GM20431 (cell line): Measurements from ENCODE around the gene LRP4.

Experiments used
- in situ Hi-C: fragments of 300-500 bp; cut with MseI, MboI; formaldehyde crosslinking; loops from one replicate; pipeline ENCODE4 v1.15.0; 2020; ENCODE audit warnings: low sequenced_read_pairs; ENCODE audit not compliant: unreplicated experiment

LRP4 gene

DNA sequence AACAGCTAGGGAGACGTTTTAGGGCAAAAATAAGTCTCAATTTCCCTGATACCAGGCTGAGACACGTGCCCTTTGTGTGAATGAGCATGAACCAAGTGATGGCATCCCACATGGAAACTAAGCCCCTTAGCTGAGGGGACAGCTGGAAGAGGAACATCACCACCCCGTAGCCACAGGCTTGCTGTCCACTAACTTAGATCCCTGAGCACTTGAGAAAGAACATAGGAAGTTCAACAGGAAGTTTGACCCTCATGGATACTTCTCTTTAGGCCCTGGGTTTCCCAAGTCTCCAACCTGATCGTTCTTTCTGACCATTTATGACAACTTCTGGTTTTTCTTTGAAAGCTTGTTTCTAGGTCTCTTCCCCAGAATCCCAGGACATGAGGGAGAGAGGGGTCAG, 60.7 kb downstream of the LRP4 start:
- in situ Hi-C loops: no loop called here

DNA sequence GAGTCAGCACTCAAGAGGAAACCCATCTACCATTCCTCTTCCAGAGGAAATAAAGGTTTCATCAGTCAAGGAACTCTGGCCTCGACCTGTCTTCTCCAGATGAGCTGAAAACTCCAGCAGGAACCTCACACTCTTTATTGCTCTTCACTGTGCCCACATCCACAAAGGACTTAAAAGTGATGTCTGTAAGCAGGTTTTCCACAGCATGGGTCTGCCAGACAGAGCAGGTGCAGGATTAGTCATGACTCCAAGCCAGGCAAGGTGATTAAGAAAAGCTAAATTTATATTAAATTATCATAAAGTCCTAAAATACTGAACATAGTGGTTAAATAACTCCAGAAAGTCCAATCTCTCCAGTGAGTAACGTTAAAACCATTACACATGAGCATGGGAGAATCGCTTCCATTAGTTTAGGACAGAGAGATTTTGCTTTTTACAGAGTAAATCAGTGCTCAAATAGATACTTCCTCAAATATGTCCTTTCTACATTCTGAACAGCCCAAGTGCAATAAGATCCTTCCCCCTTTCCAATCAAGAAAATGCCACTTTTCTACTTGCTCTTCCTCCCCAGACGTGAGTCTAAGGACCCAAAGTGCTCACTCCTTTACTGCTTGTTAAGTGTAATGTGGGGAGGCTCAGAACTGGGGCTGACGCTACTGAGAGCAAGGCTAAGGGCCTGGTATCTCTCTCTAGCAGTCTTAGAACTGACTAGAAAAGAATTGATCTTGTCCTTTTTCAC, 61.6 kb downstream of the LRP4 start:
- in situ Hi-C loops: no loop called here

GRCh38 chr11:46855863-46856262, 62.5 kb downstream of the LRP4 start:
- in situ Hi-C loops: no loop called here

- in situ Hi-C loops: no loop called here
Measured at GRCh38 chr11:46855167-46855566, 63.2 kb downstream of the LRP4 start.

DNA sequence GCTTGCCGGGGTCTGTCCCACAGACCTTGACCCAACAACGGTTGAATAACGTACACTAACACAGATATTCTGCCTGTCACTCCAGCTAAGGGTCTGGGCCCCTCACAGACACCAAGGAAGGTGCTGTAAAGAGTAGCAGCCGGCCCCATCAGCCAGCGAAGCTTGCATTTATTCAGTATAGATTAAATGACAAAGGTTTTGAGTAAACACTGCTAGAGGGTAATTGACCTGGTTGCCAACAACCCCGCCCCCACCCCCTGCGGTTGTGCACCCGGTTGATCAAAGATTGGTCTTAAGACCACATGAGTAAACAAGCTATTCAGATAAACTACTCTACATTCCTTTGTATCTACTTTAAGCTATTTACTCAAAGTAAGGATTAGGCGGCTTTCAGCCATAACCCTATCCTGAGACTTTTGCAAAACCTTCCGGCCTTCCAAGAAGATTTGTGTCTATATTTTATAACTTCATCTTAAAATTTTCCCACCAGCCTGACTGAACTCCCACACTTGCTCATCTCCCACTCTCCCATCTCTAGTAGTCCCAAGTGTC, 67.4 kb downstream of the LRP4 start:
- in situ Hi-C loops: no loop called here

- in situ Hi-C loops: no loop called here
Measured at GRCh38 chr11:46849631-46850030, 68.7 kb downstream of the LRP4 start.

DNA sequence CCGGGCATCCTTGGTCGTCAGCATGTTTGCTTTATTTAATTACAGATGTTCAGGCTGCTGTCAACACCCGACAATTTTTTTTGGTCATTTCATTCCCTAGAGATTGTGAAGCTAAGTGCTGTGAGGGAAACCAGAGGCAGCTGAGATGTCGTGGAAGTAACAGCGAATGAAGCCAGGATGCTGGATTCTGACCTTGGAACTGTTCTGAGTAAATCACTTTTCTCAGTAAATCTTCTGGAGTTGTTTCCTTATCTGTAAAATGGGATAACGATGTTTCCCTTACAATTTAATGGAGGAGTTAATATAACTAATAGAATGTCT, 71.9 kb downstream of the LRP4 start:
- in situ Hi-C loops: no loop called here

DNA sequence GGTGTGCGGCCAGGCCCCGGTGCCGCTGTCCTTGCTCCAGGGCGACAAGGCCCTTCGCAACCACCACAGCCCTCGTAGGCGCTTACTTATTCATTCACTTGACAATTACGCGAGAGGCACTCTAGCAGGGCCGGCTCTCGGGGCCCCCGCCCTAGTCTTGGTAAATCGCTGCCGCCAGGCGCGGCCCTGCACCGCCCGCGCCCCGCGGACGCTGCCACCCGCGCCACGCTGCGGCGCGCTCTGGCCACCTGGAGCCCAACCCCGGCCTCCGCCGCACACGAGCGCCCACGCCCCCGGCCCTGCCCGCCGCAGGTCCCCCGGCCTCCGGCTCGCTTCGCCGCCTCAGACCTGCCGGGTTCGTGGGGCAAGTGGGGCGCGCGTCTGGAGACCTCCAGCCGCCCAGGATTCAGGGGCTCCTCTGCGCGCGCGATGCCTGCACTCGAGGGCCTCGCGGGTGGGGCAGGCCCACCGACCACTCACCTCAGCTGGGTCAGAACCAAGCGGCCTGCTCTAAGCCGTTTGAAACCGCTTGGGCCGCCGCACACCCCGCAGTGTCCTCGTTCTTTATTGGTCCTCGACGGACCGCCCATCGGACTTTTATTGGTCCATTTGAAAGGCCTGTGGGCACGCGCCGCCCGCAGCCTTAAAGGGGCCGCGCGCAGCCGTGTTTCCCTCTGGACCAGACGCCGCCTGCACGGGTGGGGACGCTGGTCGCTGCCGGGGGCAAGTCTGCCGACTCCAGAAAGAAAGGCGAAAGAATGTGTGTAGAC, 72.4 kb downstream of the LRP4 start, which contains the start of gene CKAP5:
Gene CKAP5, minus strand, starts transcription at position 541 of the 770 bp plus-strand sequence. CDS start 25,049 bp downstream, outside the sequence.
- in situ Hi-C loops: no loop called here

DNA sequence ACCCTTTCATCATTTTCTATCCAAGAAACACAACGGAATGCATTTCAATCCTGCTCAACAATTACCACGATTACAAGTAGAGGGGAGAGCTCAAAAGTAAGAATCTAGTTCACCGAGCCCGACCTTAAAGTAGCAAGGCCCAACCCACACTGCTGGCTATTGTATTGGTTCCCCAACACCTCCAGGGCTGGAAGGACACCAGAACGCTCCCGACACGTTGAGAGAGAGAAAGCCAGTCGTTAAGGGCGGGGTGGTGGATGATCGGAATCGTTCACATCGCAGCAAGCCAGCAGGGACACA, 73.0 kb downstream of the LRP4 start:
- in situ Hi-C loops: no loop called here

DNA sequence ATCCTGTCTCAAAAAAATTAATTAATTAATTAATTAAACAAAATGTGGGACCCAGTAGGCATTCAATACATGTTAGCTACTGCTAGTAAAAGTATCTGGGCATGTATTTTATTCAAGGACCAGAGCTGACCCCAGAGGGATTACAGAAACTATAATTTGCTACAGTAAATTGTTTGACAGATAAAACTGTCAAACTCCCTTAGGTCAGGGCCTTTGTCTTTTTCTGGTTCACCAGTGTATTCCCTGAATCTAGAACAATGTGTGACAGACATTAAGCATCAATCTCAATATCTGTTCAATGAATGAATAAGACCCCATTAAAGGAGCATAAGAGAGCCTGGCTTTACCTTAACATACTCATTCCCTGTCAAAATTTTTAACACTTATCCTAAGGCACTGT, 78.2 kb downstream of the LRP4 start:
- in situ Hi-C loops: no loop called here

GRCh38 chr11:46838501-46838900, 79.8 kb downstream of the LRP4 start:
- in situ Hi-C loops: no loop called here

GRCh38 chr11:46837860-46838259, 80.5 kb downstream of the LRP4 start:
- in situ Hi-C loops: no loop called here

DNA sequence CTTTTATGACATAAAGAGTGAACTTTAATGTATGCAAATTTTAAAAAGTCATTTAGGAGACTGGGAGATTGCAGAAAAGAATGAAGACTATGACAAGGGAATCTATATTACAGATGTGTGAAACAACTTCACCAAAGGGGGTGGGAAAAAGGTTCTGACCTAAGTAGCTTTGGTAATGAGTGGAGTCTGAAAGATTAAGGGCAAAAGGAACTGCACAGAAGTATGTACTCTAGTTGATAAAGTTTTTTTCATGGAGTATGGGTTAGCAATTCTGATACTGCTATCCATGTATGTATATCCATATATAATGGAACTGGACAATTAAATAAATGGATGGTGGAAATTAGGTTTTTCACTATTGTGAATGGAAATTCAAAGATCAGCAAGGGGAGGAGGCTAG, 81.5 kb downstream of the LRP4 start:
- in situ Hi-C loops: no loop called here

DNA sequence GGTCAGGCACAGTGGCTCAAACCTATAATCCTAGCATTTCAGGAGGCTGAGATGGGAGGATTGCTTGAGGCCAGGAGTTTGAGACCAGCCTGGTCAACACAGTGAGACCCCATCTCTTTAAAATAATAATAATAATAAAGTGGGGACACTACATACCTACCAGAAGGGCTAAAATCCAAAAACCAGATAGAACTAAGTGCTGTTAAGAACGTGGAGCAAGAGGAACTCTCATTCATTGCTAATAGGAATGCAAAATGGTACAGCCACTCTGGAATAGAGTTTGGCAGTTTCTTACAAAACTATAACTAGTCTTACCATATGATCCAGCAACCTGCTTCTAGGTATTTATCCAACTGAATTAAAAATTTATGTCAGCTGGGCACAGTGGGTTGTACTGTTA, 81.9 kb downstream of the LRP4 start:
- in situ Hi-C loops: no loop called here

GRCh38 chr11:46835897-46836296, 82.5 kb downstream of the LRP4 start:
- in situ Hi-C loops: no loop called here

DNA sequence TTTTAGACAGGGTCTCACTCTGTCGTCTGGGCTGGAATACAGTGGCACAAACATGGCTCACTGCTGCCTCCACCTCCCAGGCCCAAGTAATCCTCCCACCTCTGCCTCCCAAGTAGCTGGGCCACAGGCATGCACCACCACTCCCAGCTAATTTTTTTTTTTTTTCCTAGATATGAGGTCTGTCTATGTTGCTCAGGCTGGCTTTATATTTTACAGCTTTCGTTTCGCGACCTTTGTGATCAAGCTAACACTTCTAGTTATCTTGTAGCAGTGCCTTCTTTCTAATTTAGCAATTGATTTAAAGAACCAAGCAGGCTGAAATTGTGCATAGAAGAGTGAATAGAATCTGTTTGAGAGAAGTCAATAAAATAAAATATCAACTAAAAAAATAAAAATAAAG, 83.5 kb downstream of the LRP4 start:
- in situ Hi-C loops: no loop called here

GRCh38 chr11:46832511-46833214, 85.7 kb downstream of the LRP4 start:
- in situ Hi-C loops: no loop called here

DNA sequence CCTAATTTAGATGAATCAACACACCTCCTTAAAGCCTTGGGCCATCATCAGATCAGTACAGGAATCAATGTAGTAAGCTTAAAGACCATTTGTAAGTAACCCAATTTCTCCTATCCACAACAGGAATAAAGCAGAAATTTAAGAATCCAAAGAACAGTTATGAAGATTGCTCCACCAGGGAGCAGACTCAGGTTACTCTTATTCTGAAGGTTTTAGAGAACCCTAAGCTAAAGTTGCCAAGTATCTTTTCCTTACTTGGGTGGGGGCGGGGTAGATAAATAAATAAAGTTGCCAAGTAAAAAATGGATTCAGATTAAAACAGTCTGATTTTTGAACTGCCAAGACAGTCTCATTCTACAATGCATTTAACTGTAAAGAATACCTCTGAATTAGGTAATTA, 90.4 kb downstream of the LRP4 start:
- in situ Hi-C loops: no loop called here

- in situ Hi-C loops: no loop called here
Measured at GRCh38 chr11:46826310-46827044, 91.9 kb downstream of the LRP4 start.

GRCh38 chr11:46808799-46809431, 109.4 kb downstream of the LRP4 start:
- in situ Hi-C loops: no loop called here
